PC-3 (cell line): ENCODE results near the gene IL24. TPM values are rescaled to one million over a fixed set of nuclear protein-coding genes. Genes with fewer than 3 reads are reported as not detected.

Experiments used
- ATAC-seq: fragments of 200-7000 bp; cut with Tn5 transposase; 2 replicates; pipeline ENCODE4 v1.9.1; 2020; ENCODE audit warnings: mild to moderate bottlenecking, moderate library complexity
- BruUV-seq: library from RNA; stranded (reverse); fragments of 400-500 nt; replicated peaks from 2 replicates; lab custom pipeline; 2021; lab: Mats Ljungman, UMichigan
- CTCF ChIA-PET: fragments of 300-600 bp; sonication (Branson Sonifier 250); formaldehyde crosslinking; loops from one replicate; lab custom pipeline; 2022; ENCODE audit warnings: antibody characterized with exemption; lab: Charles Lee
- POLR2A ChIA-PET: fragments of 300-600 bp; sonication (Branson Sonifier 250); formaldehyde crosslinking; loops from one replicate; lab custom pipeline; 2022; ENCODE audit warnings: antibody characterized with exemption; ENCODE audit not compliant: unreplicated experiment; lab: Charles Lee
- DNase-seq: peaks from one replicate; pipeline ENCODE4 v3.0.0-alpha.2; 2015
- H2AFZ ChIP-seq: fragments of 300-600 bp; sonication (generic); 2 replicates; pipeline ENCODE4 v1.6.0; 2016; ENCODE audit warnings: antibody characterized with exemption, low read length
- H3F3A ChIP-seq: fragments of 300-600 bp; sonication (generic); one replicate; pipeline ENCODE4 v1.6.0; 2017; ENCODE audit warnings: antibody characterized with exemption, low read length, control low read depth, mild to moderate bottlenecking; ENCODE audit not compliant: unreplicated experiment
- H3K27ac ChIP-seq: fragments of 300-600 bp; sonication (generic); 2 replicates; pipeline ENCODE4 v1.5.1; 2016; ENCODE audit warnings: mild to moderate bottlenecking, low read length
- H3K27me3 ChIP-seq: fragments of 300-600 bp; sonication (generic); 2 replicates; pipeline ENCODE4 v1.6.1; 2016; ENCODE audit warnings: low read length, mixed read lengths
- H3K36me3 ChIP-seq: fragments of 300-600 bp; sonication (generic); 2 replicates; pipeline ENCODE4 v1.6.1; 2016; ENCODE audit warnings: low read depth, mixed run types, low read length, mixed read lengths
- H3K4me1 ChIP-seq: fragments of 300-600 bp; sonication (generic); 2 replicates; pipeline ENCODE4 v1.5.1; 2016; ENCODE audit warnings: low read length; ENCODE audit not compliant: insufficient read depth
- H3K4me2 ChIP-seq: fragments of 300-600 bp; sonication (generic); 2 replicates; pipeline ENCODE4 v1.6.0; 2016; ENCODE audit warnings: low read length
- H3K4me3 ChIP-seq: fragments of 300-600 bp; sonication (generic); 2 replicates; pipeline ENCODE4 v1.5.1; 2016; ENCODE audit warnings: mild to moderate bottlenecking, low read length, mixed read lengths
- H3K79me2 ChIP-seq: fragments of 300-600 bp; sonication (generic); 2 replicates; pipeline ENCODE4 v1.6.1; 2017; ENCODE audit warnings: low read length, mixed read lengths
- H3K9ac ChIP-seq: fragments of 300-600 bp; sonication (generic); 2 replicates; pipeline ENCODE4 v1.6.0; 2016; ENCODE audit warnings: mild to moderate bottlenecking, low read length
- H3K9me2 ChIP-seq: fragments of 300-600 bp; sonication (generic); replicated peaks from 2 replicates; pipeline ENCODE4 v1.6.1; 2016; ENCODE audit warnings: mixed run types, low read length, mixed read lengths
- H3K9me3 ChIP-seq: fragments of 300-600 bp; sonication (generic); 2 replicates; pipeline ENCODE4 v1.6.1; 2016; ENCODE audit warnings: low read length, mixed read lengths
- H4K20me1 ChIP-seq: fragments of 300-600 bp; sonication (generic); 2 replicates; pipeline ENCODE4 v1.6.1; 2016; ENCODE audit warnings: low read length, mixed read lengths
- CTCF ChIP-seq: fragments of 300-600 bp; sonication (generic); conservative IDR thresholded peaks from 2 replicates; pipeline ENCODE4 v1.5.1; 2017; ENCODE audit warnings: antibody characterized with exemption, low read depth, mild to moderate bottlenecking, low read length
- EZH2 ChIP-seq: fragments of 300-600 bp; sonication (generic); IDR thresholded peaks from one replicate; pipeline ENCODE4 v1.6.1; 2017; ENCODE audit warnings: antibody characterized with exemption, mild to moderate bottlenecking, low read length; ENCODE audit not compliant: unreplicated experiment
- EZH2phosphoT487 ChIP-seq: fragments of 300-600 bp; sonication (generic); IDR thresholded peaks from 2 replicates; pipeline ENCODE4 v1.6.1; 2018; ENCODE audit warnings: mild to moderate bottlenecking, antibody characterized with exemption, low read length, borderline replicate concordance
- intact Hi-C: fragments of 100-400 bp; cut with micrococcal nuclease; formaldehyde crosslinking; loops from 2 replicates; pipeline ENCODE4 v1.9.0; 2023
- total RNA-seq: library from RNA; depleted of rRNA; stranded (reverse); fragments of >200 nt; gene quantifications from 2 replicates; pipeline ENCODE4 v1.2.3, GENCODE V29; 2014; rRNA removed

IL24 gene
- total RNA-seq, 1 experiment from 2014 or later, result 1.9 TPM

GRCh38 chr1:206952171-206952570, 54.9 kb downstream of the IL24 start:
- Histone ChIP-seq H3K9ac (no peak overlapping the region), H3K4me2 (no peak overlapping the region), H3K27me3 (no peaks in the 10 kb centered on the region), H3F3A (no peaks in the 10 kb centered on the region), H3K4me3 (no peak overlapping the region), H3K27ac (no peak overlapping the region), H3K36me3 (no peaks in the 10 kb centered on the region), H4K20me1 (no peaks in the 10 kb centered on the region), H2AFZ (no peak overlapping the region), H3K4me1 (no peaks in the 10 kb centered on the region), H3K9me3 (no peaks in the 10 kb centered on the region), H3K79me2 (no peaks in the 10 kb centered on the region), H3K9me2 (no peaks in the 10 kb centered on the region)
- POLR2A ChIA-PET, result no interaction called here
- intact Hi-C loops, result no loop called here
- TF ChIP-seq CTCF, result no peak
- TF ChIP-seq EZH2phosphoT487, result no peak
- no peak for TF ChIP-seq EZH2
- BruUV-seq, result no TSS peak
- CTCF ChIA-PET, result no interaction called here
- DNase-seq (no peak), ATAC-seq (no peak; the same call in 1 of the 2 replicates)

GRCh38 chr1:206953126-206953525, 55.9 kb downstream of the IL24 start:
- Histone ChIP-seq H3K9me2 (no peaks in the 10 kb centered on the region), H3K4me2 (no peak overlapping the region), H3K4me3 (no peak overlapping the region), H3K9ac (no peak overlapping the region), H3K27ac (no peak overlapping the region), H3K27me3 (no peaks in the 10 kb centered on the region), H3K4me1 (no peaks in the 10 kb centered on the region), H3K36me3 (no peaks in the 10 kb centered on the region), H3K79me2 (no peaks in the 10 kb centered on the region), H2AFZ (no peak overlapping the region), H3K9me3 (no peaks in the 10 kb centered on the region), H3F3A (no peaks in the 10 kb centered on the region), H4K20me1 (no peaks in the 10 kb centered on the region)
- intact Hi-C loops, result no loop called here
- ATAC-seq, result no peak
- CTCF ChIA-PET, result interaction anchor here (0.5 kb wide), 1 partner anchor 13 kb away, joined by 3 read pairs; no protein-coding TSS in a partner anchor
- DNase-seq, result no peak
- POLR2A ChIA-PET, result no interaction called here
- no TSS peak for BruUV-seq
- TF ChIP-seq EZH2 (no peak), CTCF (no peak), EZH2phosphoT487 (no peak)

GRCh38 chr1:206953626-206954025, 56.4 kb downstream of the IL24 start:
- no peaks in the 10 kb centered on the region for H3K36me3 ChIP-seq
- no peak overlapping the region for H3K27ac ChIP-seq
- ChIA-PET CTCF (interaction anchor here (0.5 kb wide), 1 partner anchor 12 kb away, joined by 3 read pairs; no protein-coding TSS in a partner anchor), POLR2A (no interaction called here)
- H3K4me1 ChIP-seq, result no peaks in the 10 kb centered on the region
- no peak overlapping the region for H2AFZ ChIP-seq
- H3K79me2 ChIP-seq, result no peaks in the 10 kb centered on the region
- H3K4me3 ChIP-seq, result no peak overlapping the region
- no peak for DNase-seq
- intact Hi-C loops, result no loop called here
- H3K27me3 ChIP-seq, result no peaks in the 10 kb centered on the region
- H3K9me2 ChIP-seq, result no peaks in the 10 kb centered on the region
- H4K20me1 ChIP-seq, result no peaks in the 10 kb centered on the region
- BruUV-seq, result no TSS peak
- no peaks in the 10 kb centered on the region for H3F3A ChIP-seq
- H3K9ac ChIP-seq, result no peak overlapping the region
- H3K4me2 ChIP-seq, result no peak overlapping the region
- no peak for ATAC-seq
- TF ChIP-seq EZH2 (no peak), CTCF (no peak), EZH2phosphoT487 (no peak)
- H3K9me3 ChIP-seq, result no peaks in the 10 kb centered on the region

Other genes with a start within 250 kb of the IL24 start
- gene MAPKAPK2, start 212.5 kb upstream of the IL24 start, total RNA-seq, result 98.5 and 133 TPM in 2 replicates
- gene IL19, start 126.7 kb upstream of the IL24 start, total RNA-seq, result not detected in 2 replicates
- gene IL10, start 124.9 kb upstream of the IL24 start, total RNA-seq, result not detected in 2 replicates
- gene IL20, start 31.8 kb upstream of the IL24 start, total RNA-seq, result not detected in 2 replicates
- gene FCMR, start 24.5 kb downstream of the IL24 start, total RNA-seq, result 1.5 and 4.6 TPM in 2 replicates
- gene PIGR, start 49.0 kb downstream of the IL24 start, total RNA-seq, result not detected in 2 replicates
- gene FCAMR, start 73.0 kb downstream of the IL24 start, total RNA-seq, result not detected in 2 replicates
- gene C1orf116, start 135.3 kb downstream of the IL24 start, total RNA-seq, result 34.9 and 36.2 TPM in 2 replicates
- gene YOD1, start 153.8 kb downstream of the IL24 start, total RNA-seq, result 54.0 and 63.9 TPM in 2 replicates
- 37.5 and 48.6 TPM in 2 replicates for gene PFKFB2, start 155.8 kb downstream of the IL24 start, total RNA-seq
- not detected in 2 replicates for gene C4BPB, start 191.4 kb downstream of the IL24 start, total RNA-seq
- not detected in 2 replicates for gene C4BPA, start 206.8 kb downstream of the IL24 start, total RNA-seq